GM12878 (cell line): ENCODE measurements around the gene PFN2.
"Not testable (repeated sequence)": the region's sequence is repeated elsewhere in the genome, so short reads cannot be mapped to it uniquely, and the experiment has no call there.

Experiments used
- CHD2 ChIP-seq: IDR thresholded peaks from 2 replicates; pipeline ENCODE4 v1.6.1; 2011; ENCODE audit warnings: low read depth, low read length, improper control_type of control experiment, borderline replicate concordance
- EZH2 ChIP-seq: IDR thresholded peaks from 2 replicates; pipeline ENCODE4 v1.6.1; 2012; ENCODE audit warnings: low read depth, mild to moderate bottlenecking, control low read depth, inconsistent platforms, low read length, borderline replicate concordance; ENCODE audit not compliant: control insufficient read depth
- HCFC1 ChIP-seq: fragments of 150-350 bp; IDR thresholded peaks from 2 replicates; pipeline ENCODE4 v1.6.1; 2014; ENCODE audit warnings: low read length
- POLR2AphosphoS5 ChIP-seq: IDR thresholded peaks from 2 replicates; pipeline ENCODE4 v1.6.1; 2011; ENCODE audit warnings: mild to moderate bottlenecking, low read length, inconsistent platforms
- SRF ChIP-seq, 2 experiments: IDR thresholded peaks; 2 replicates each; pipeline ENCODE4 v1.6.1; 2011; ENCODE audit warnings: low read depth in 2 of 2, low read length in 2 of 2, mild to moderate bottlenecking in 1 of 2, moderate library complexity in 1 of 2
- TAF1 ChIP-seq: IDR thresholded peaks from 2 replicates; pipeline ENCODE4 v1.6.1; 2011; ENCODE audit warnings: mild to moderate bottlenecking, low read depth, low read length, borderline replicate concordance
- TCF3 ChIP-seq: IDR thresholded peaks from 2 replicates; pipeline ENCODE4 v1.6.1; 2012; ENCODE audit warnings: low read depth, mild to moderate bottlenecking, low read length, borderline replicate concordance; ENCODE audit not compliant: insufficient read depth
- USF1 ChIP-seq: IDR thresholded peaks from 2 replicates; pipeline ENCODE4 v1.6.1; 2011; ENCODE audit warnings: borderline replicate concordance, low read depth, mild to moderate bottlenecking, moderate library complexity, mixed read lengths, low read length; ENCODE audit not compliant: insufficient read depth; ENCODE audit errors: extremely low read length
- ZNF24 ChIP-seq: fragments of 450-650 bp; IDR thresholded peaks from 2 replicates; pipeline ENCODE4 v1.6.1; 2017; ENCODE audit warnings: antibody characterized with exemption, mild to moderate bottlenecking
- TF ChIP-seq, protein P1 (sequence below), 3 experiments: IDR thresholded peaks in 2 of 3; conservative IDR thresholded peaks in 1 of 3; 2 replicates each; pipeline ENCODE4 v1.5.1; 2011; ENCODE audit warnings: low read depth in 3 of 3, low read length in 3 of 3, mild to moderate bottlenecking in 3 of 3, control low read depth in 2 of 3, moderate library complexity in 2 of 3, inconsistent platforms in 1 of 3, mixed read lengths in 1 of 3; ENCODE audit not compliant: control insufficient read depth in 2 of 3, insufficient read depth in 1 of 3; ENCODE audit errors: extremely low read depth in 1 of 3
- TF ChIP-seq, protein P2 (sequence below): fragments of 450-650 bp; IDR thresholded peaks from 2 replicates; pipeline ENCODE4 v1.6.1; 2014; ENCODE audit warnings: mild to moderate bottlenecking
- TF ChIP-seq, protein P3 (sequence below): IDR thresholded peaks from 2 replicates; pipeline ENCODE4 v1.6.1; 2012; ENCODE audit warnings: low read depth, low read length, improper control_type of control experiment

- TF ChIP-seq TCF3; ZNF24; EZH2; POLR2AphosphoS5; HCFC1; SRF (IDR thresholded peaks at IDR 0.05; ENCODE audit: low read depth in 2 of 2, low read length in 2 of 2); CHD2; TAF1; USF1: not testable (repeated sequence)
- TF ChIP-seq, protein P1, sequence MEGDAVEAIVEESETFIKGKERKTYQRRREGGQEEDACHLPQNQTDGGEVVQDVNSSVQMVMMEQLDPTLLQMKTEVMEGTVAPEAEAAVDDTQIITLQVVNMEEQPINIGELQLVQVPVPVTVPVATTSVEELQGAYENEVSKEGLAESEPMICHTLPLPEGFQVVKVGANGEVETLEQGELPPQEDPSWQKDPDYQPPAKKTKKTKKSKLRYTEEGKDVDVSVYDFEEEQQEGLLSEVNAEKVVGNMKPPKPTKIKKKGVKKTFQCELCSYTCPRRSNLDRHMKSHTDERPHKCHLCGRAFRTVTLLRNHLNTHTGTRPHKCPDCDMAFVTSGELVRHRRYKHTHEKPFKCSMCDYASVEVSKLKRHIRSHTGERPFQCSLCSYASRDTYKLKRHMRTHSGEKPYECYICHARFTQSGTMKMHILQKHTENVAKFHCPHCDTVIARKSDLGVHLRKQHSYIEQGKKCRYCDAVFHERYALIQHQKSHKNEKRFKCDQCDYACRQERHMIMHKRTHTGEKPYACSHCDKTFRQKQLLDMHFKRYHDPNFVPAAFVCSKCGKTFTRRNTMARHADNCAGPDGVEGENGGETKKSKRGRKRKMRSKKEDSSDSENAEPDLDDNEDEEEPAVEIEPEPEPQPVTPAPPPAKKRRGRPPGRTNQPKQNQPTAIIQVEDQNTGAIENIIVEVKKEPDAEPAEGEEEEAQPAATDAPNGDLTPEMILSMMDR (IDR thresholded peaks at IDR 0.05 in 2 of 3, conservative IDR thresholded peaks at IDR 0.05 in 1 of 3; ENCODE audit: control insufficient read depth in 2 of 3, extremely low read depth in 1 of 3, insufficient read depth in 1 of 3, low read depth in 3 of 3, low read length in 3 of 3), result not testable (repeated sequence)
- TF ChIP-seq, protein P2, sequence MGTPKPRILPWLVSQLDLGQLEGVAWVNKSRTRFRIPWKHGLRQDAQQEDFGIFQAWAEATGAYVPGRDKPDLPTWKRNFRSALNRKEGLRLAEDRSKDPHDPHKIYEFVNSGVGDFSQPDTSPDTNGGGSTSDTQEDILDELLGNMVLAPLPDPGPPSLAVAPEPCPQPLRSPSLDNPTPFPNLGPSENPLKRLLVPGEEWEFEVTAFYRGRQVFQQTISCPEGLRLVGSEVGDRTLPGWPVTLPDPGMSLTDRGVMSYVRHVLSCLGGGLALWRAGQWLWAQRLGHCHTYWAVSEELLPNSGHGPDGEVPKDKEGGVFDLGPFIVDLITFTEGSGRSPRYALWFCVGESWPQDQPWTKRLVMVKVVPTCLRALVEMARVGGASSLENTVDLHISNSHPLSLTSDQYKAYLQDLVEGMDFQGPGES, result not testable (repeated sequence)
- TF ChIP-seq, protein P3, sequence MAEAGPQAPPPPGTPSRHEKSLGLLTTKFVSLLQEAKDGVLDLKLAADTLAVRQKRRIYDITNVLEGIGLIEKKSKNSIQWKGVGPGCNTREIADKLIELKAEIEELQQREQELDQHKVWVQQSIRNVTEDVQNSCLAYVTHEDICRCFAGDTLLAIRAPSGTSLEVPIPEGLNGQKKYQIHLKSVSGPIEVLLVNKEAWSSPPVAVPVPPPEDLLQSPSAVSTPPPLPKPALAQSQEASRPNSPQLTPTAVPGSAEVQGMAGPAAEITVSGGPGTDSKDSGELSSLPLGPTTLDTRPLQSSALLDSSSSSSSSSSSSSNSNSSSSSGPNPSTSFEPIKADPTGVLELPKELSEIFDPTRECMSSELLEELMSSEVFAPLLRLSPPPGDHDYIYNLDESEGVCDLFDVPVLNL, result not testable (repeated sequence)
Measured at GRCh38 chr3:149981979-149982378, 11.3 kb upstream of the PFN2 start.
